ENCODE data around the gene TPPP3.

Gene TPPP3

DNA sequence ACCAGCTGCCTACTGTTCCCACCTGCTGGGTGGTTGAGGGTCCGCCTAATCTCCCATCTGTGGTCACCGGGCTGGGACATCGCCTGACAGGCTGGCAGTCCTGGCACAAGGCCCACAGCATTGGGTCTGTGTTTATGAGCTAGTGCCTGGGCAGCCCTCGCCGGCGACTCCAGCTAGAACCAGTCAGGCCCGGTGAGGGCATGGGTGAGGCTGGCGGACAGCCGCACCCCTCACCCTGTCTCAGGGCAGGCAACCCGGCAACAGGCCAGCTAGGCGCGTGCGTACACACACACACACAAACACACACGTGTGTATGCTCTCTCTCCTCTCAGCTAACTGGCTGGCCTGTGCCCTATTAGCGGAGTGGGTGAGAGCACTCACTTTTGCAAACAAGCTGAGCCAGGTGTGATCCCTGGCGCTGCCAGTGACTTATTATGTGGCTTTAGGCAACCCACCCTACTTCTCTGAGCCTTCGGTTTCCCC lies 48.0 kb upstream of the TPPP3 start:
- TF ChIP-seq, protein P1, sequence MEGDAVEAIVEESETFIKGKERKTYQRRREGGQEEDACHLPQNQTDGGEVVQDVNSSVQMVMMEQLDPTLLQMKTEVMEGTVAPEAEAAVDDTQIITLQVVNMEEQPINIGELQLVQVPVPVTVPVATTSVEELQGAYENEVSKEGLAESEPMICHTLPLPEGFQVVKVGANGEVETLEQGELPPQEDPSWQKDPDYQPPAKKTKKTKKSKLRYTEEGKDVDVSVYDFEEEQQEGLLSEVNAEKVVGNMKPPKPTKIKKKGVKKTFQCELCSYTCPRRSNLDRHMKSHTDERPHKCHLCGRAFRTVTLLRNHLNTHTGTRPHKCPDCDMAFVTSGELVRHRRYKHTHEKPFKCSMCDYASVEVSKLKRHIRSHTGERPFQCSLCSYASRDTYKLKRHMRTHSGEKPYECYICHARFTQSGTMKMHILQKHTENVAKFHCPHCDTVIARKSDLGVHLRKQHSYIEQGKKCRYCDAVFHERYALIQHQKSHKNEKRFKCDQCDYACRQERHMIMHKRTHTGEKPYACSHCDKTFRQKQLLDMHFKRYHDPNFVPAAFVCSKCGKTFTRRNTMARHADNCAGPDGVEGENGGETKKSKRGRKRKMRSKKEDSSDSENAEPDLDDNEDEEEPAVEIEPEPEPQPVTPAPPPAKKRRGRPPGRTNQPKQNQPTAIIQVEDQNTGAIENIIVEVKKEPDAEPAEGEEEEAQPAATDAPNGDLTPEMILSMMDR (conservative IDR thresholded peaks at IDR 0.05; ENCODE audit: low read length) = no peak
- TF ChIP-seq EZH2phosphoT487 (IDR thresholded peaks at IDR 0.05; ENCODE audit: borderline replicate concordance) = no peak
- Histone ChIP-seq H3K36me3 (ENCODE audit: insufficient read depth, low read length) (peaks cover 12% of the 10 kb centered on the region; the same call in 1 of the 2 replicates), H3K4me2 (ENCODE audit: low read depth, low read length, poor library complexity, severe bottlenecking) (no peak overlapping the region), H3K27me3 (ENCODE audit: insufficient read depth, low read length, poor library complexity, severe bottlenecking) (no peaks in the 10 kb centered on the region), H3F3A (ENCODE audit: low read depth) (no peaks in the 10 kb centered on the region), H2AFZ (ENCODE audit: low read length) (no peak overlapping the region), H3K79me2 (ENCODE audit: insufficient read depth, low read length) (no peaks in the 10 kb centered on the region), H3K4me1 (ENCODE audit: insufficient read depth, low read length, poor library complexity, severe bottlenecking) (no peaks in the 10 kb centered on the region), H3K9me3 (ENCODE audit: insufficient read depth, low read depth, low read length) (no peaks in the 10 kb centered on the region), H3K9ac (ENCODE audit: low read depth, low read length, poor library complexity, severe bottlenecking) (no peak overlapping the region), H3K4me3 (ENCODE audit: low read length, poor library complexity, severe bottlenecking) (no peak overlapping the region), H4K20me1 (ENCODE audit: insufficient read depth, low read length, poor library complexity, severe bottlenecking) (no peaks in the 10 kb centered on the region), H3K9me2 (replicated peaks; ENCODE audit: low read depth, low read length) (no peaks in the 10 kb centered on the region)

DNA sequence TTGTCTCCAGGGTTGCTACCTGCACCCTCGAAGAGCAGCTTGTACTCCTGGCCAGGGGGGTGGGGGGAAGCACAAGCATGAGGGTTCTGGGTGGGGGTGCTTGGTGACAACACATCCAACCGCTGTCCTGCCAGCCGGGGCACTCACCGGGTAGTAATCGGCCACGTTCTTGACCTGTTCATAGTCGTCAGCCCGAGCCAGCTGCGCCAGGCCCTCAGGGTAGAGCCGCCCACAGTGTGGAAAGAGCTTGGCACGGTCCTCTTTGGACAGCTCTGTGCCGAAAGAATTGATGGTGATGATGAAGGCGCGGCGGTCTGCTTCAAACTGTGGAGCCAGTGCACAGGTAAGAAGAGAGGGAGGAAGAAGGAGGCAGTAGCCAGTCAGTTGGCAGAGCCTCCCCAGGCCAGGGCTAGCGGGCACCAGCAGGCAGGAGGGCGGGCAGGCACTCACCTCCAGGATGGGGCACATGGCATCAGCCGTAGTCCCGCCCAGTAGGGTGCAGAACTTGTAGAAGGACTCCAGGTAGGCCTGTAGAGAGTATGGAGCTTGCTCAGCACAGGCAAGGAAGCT lies 45.6 kb upstream of the TPPP3 start:
- H3K79me2 ChIP-seq (ENCODE audit: insufficient read depth, low read length) = no peaks in the 10 kb centered on the region
- no peaks in the 10 kb centered on the region for H3K9me2 ChIP-seq (replicated peaks; ENCODE audit: low read depth, low read length)
- no peaks in the 10 kb centered on the region for H3F3A ChIP-seq (ENCODE audit: low read depth)
- H4K20me1 ChIP-seq (ENCODE audit: insufficient read depth, low read length, poor library complexity, severe bottlenecking) = no peaks in the 10 kb centered on the region
- no peak overlapping the region for H3K4me2 ChIP-seq (ENCODE audit: low read depth, low read length, poor library complexity, severe bottlenecking)
- no peak overlapping the region for H3K9ac ChIP-seq (ENCODE audit: low read depth, low read length, poor library complexity, severe bottlenecking)
- TF ChIP-seq, protein P1 (conservative IDR thresholded peaks at IDR 0.05; ENCODE audit: low read length) = no peak
- no peak for TF ChIP-seq EZH2phosphoT487 (IDR thresholded peaks at IDR 0.05; ENCODE audit: borderline replicate concordance)
- H3K9me3 ChIP-seq (ENCODE audit: insufficient read depth, low read depth, low read length) = no peaks in the 10 kb centered on the region
- peaks cover 12% of the 10 kb centered on the region; the same call in 1 of the 2 replicates for H3K36me3 ChIP-seq (ENCODE audit: insufficient read depth, low read length)
- no peaks in the 10 kb centered on the region for H3K4me1 ChIP-seq (ENCODE audit: insufficient read depth, low read length, poor library complexity, severe bottlenecking)
- no peaks in the 10 kb centered on the region for H3K27me3 ChIP-seq (ENCODE audit: insufficient read depth, low read length, poor library complexity, severe bottlenecking)
- H2AFZ ChIP-seq (ENCODE audit: low read length) = no peak overlapping the region
- H3K4me3 ChIP-seq (ENCODE audit: low read length, poor library complexity, severe bottlenecking) = no peak overlapping the region

DNA sequence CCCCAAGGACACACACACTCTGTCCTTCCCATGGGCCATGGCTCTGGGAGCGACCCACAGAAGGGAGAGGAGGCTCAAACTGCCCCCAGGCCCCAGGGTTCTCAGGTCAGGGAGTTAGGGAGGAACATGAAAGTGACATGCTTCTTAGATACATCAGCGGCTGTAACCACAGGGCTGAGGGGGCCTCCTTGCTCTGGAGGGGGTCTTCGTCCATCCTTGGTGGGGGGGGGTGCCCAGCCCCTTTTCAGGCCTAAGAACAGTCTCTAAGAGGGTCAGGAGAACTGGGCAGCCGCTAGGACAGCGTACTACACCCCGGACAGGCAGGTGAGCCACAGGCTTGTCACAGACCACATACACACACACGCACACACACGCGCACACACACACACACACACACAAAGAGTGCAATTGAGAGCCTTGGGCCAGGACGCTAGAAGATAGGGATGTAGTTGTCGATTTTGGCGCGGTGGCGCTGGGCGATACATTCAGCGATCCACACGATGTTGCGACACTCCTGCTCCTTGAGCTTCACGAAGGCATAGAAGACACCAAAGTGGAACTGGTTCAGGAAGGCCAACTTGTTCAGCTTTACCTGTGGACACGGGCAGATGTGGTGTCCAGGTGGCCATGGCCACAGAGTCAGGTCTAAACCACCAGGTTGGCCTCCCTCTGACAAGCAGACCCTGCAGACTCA lies 44.9 kb upstream of the TPPP3 start:
- Histone ChIP-seq H3K9ac (ENCODE audit: low read depth, low read length, poor library complexity, severe bottlenecking) (no peak overlapping the region), H3K9me3 (ENCODE audit: insufficient read depth, low read depth, low read length) (no peaks in the 10 kb centered on the region), H4K20me1 (ENCODE audit: insufficient read depth, low read length, poor library complexity, severe bottlenecking) (no peaks in the 10 kb centered on the region), H2AFZ (ENCODE audit: low read length) (no peak overlapping the region), H3K9me2 (replicated peaks; ENCODE audit: low read depth, low read length) (no peaks in the 10 kb centered on the region), H3K36me3 (ENCODE audit: insufficient read depth, low read length) (peaks cover 12% of the 10 kb centered on the region; the same call in 1 of the 2 replicates), H3F3A (ENCODE audit: low read depth) (no peaks in the 10 kb centered on the region), H3K27me3 (ENCODE audit: insufficient read depth, low read length, poor library complexity, severe bottlenecking) (no peaks in the 10 kb centered on the region), H3K4me1 (ENCODE audit: insufficient read depth, low read length, poor library complexity, severe bottlenecking) (no peaks in the 10 kb centered on the region), H3K4me2 (ENCODE audit: low read depth, low read length, poor library complexity, severe bottlenecking) (no peak overlapping the region), H3K4me3 (ENCODE audit: low read length, poor library complexity, severe bottlenecking) (no peak overlapping the region), H3K79me2 (ENCODE audit: insufficient read depth, low read length) (no peaks in the 10 kb centered on the region)
- TF ChIP-seq EZH2phosphoT487 (IDR thresholded peaks at IDR 0.05; ENCODE audit: borderline replicate concordance) = no peak
- TF ChIP-seq, protein P1 (conservative IDR thresholded peaks at IDR 0.05; ENCODE audit: low read length) = no peak

All from Loucy (cell line).